H9 (cell line): ENCODE measurements around the gene PEX10. TPM values are rescaled to one million over a fixed set of nuclear protein-coding genes. Genes with fewer than 3 reads are reported as not detected.

ENCODE experiments used
- DNase-seq: peaks from one replicate; pipeline ENCODE4 v3.0.0-alpha.2; 2017
- H2AFZ ChIP-seq: one replicate; pipeline ENCODE4 v1.6.1; 2013; ENCODE audit warnings: mild to moderate bottlenecking, low read length, control low read depth, moderate library complexity
- H2AK5ac ChIP-seq: 2 replicates; pipeline ENCODE4 v1.6.1; 2013; ENCODE audit warnings: low read length, control low read depth, mixed read lengths; ENCODE audit not compliant: insufficient read length
- H2BK120ac ChIP-seq: one replicate; pipeline ENCODE4 v1.6.1; 2013; ENCODE audit warnings: low read depth, mild to moderate bottlenecking, low read length, control low read depth, inconsistent platforms; ENCODE audit not compliant: poor library complexity, severe bottlenecking
- H2BK12ac ChIP-seq: 2 replicates; pipeline ENCODE4 v1.6.1; 2013; ENCODE audit warnings: low read length, control low read depth, mixed read lengths, low read depth; ENCODE audit not compliant: insufficient read length
- H2BK15ac ChIP-seq: 2 replicates; pipeline ENCODE4 v1.6.1; 2013; ENCODE audit warnings: low read depth, low read length, control low read depth
- H2BK20ac ChIP-seq: one replicate; pipeline ENCODE4 v1.6.1; 2013; ENCODE audit warnings: low read depth, mild to moderate bottlenecking, low read length, control low read depth, inconsistent platforms; ENCODE audit not compliant: poor library complexity, severe bottlenecking
- H2BK5ac ChIP-seq: 2 replicates; pipeline ENCODE4 v1.6.1; 2013; ENCODE audit warnings: low read length, control low read depth, mixed read lengths; ENCODE audit not compliant: insufficient read length
- H3K14ac ChIP-seq: 2 replicates; pipeline ENCODE4 v1.6.1; 2013; ENCODE audit warnings: low read length, control low read depth; ENCODE audit not compliant: insufficient read depth
- H3K18ac ChIP-seq: 2 replicates; pipeline ENCODE4 v1.6.1; 2013; ENCODE audit warnings: low read depth, mild to moderate bottlenecking, mixed read lengths, low read length, control low read depth; ENCODE audit not compliant: insufficient read length
- H3K23ac ChIP-seq: 2 replicates; pipeline ENCODE4 v1.6.1; 2013; ENCODE audit warnings: low read length, control low read depth, mixed read lengths, low read depth; ENCODE audit not compliant: insufficient read length
- H3K23me2 ChIP-seq: 2 replicates; pipeline ENCODE4 v1.6.1; 2013; ENCODE audit warnings: low read depth, mild to moderate bottlenecking, mixed read lengths, low read length, control low read depth; ENCODE audit not compliant: insufficient read length, poor library complexity, severe bottlenecking
- H3K27ac ChIP-seq: 2 replicates; pipeline ENCODE4 v1.5.1; 2013; ENCODE audit warnings: low read length, control low read depth, mixed read lengths, low read depth; ENCODE audit not compliant: insufficient read length
- H3K27me3 ChIP-seq: 2 replicates; pipeline ENCODE4 v1.6.1; 2013; ENCODE audit warnings: low read length, control low read depth, inconsistent platforms; ENCODE audit not compliant: insufficient read depth
- H3K4ac ChIP-seq: 2 replicates; pipeline ENCODE4 v1.6.1; 2013; ENCODE audit warnings: low read depth, mild to moderate bottlenecking, control low read depth, inconsistent platforms, low read length, moderate library complexity
- H3K4me1 ChIP-seq: 2 replicates; pipeline ENCODE4 v1.6.1; 2013; ENCODE audit warnings: low read length, control low read depth, inconsistent platforms; ENCODE audit not compliant: insufficient read depth
- H3K4me2 ChIP-seq: 2 replicates; pipeline ENCODE4 v1.6.1; 2013; ENCODE audit warnings: low read length, control low read depth, mixed read lengths; ENCODE audit not compliant: insufficient read length, insufficient read depth
- H3K56ac ChIP-seq: 2 replicates; pipeline ENCODE4 v1.6.1; 2013; ENCODE audit warnings: low read depth, mild to moderate bottlenecking, mixed read lengths, low read length, control low read depth; ENCODE audit not compliant: insufficient read length
- H3K79me1 ChIP-seq: 2 replicates; pipeline ENCODE4 v1.6.1; 2013; ENCODE audit warnings: low read depth, mild to moderate bottlenecking, moderate library complexity, low read length, control low read depth, inconsistent platforms; ENCODE audit not compliant: insufficient read depth, poor library complexity, severe bottlenecking
- H3K79me2 ChIP-seq: 2 replicates; pipeline ENCODE4 v1.6.1; 2013; ENCODE audit warnings: low read length, control low read depth, inconsistent platforms; ENCODE audit not compliant: insufficient read depth
- H3K9ac ChIP-seq: 2 replicates; pipeline ENCODE4 v1.6.1; 2013; ENCODE audit warnings: low read length, control low read depth, mixed read lengths; ENCODE audit not compliant: insufficient read length; ENCODE audit errors: extremely low read depth
- H3K9me3 ChIP-seq: one replicate; pipeline ENCODE4 v1.6.1; 2013; ENCODE audit warnings: low read depth, low read length, inconsistent platforms; ENCODE audit not compliant: control insufficient read depth
- H3T11ph ChIP-seq: one replicate; pipeline ENCODE4 v1.6.1; 2013; ENCODE audit warnings: mild to moderate bottlenecking, low read length, control low read depth, inconsistent platforms
- H4K20me1 ChIP-seq: one replicate; pipeline ENCODE4 v1.6.1; 2013; ENCODE audit not compliant: control insufficient read depth, insufficient read length, insufficient read depth
- H4K5ac ChIP-seq: 2 replicates; pipeline ENCODE4 v1.6.1; 2013; ENCODE audit warnings: low read depth, mild to moderate bottlenecking, mixed read lengths, low read length, control low read depth; ENCODE audit not compliant: insufficient read length
- H4K8ac ChIP-seq: replicated peaks from 2 replicates; pipeline ENCODE4 v1.6.1; 2013; ENCODE audit warnings: low read length, control low read depth, mixed read lengths, low read depth; ENCODE audit not compliant: insufficient read length
- H4K91ac ChIP-seq: 2 replicates; pipeline ENCODE4 v1.6.1; 2013; ENCODE audit warnings: low read depth, mild to moderate bottlenecking, moderate library complexity, mixed read lengths, low read length, control low read depth; ENCODE audit not compliant: insufficient read length
- H3K27ac Mint-ChIP-seq, 3 experiments: 2 replicates in 2 of 3; 3 replicates in 1 of 3; pipeline ENCODE4 v1.8.0; 2020 to 2021; ENCODE audit warnings: mixed read lengths in 3 of 3, mild to moderate bottlenecking in 1 of 3, moderate library complexity in 1 of 3
- H3K27me3 Mint-ChIP-seq: 2 replicates; pipeline ENCODE4 v1.8.0; 2021; ENCODE audit warnings: low read depth, mild to moderate bottlenecking, moderate library complexity, mixed read lengths
- H3K36me3 Mint-ChIP-seq, 3 experiments: 2 replicates in 2 of 3; 3 replicates in 1 of 3; pipeline ENCODE4 v1.8.0; 2020 to 2021; ENCODE audit warnings: low read depth in 3 of 3, mixed read lengths in 3 of 3; ENCODE audit not compliant: insufficient read depth in 1 of 3
- H3K4me1 Mint-ChIP-seq, 2 experiments: 2 replicates each; pipeline ENCODE4 v1.8.0; 2020; ENCODE audit warnings: mixed read lengths in 2 of 2
- H3K4me3 Mint-ChIP-seq, 2 experiments: 2 replicates in 1 of 2; 3 replicates in 1 of 2; pipeline ENCODE4 v1.8.0; 2020 to 2021; ENCODE audit warnings: mild to moderate bottlenecking in 2 of 2, mixed read lengths in 2 of 2, moderate library complexity in 1 of 2
- H3K9me3 Mint-ChIP-seq, 2 experiments: 2 replicates in 1 of 2; 3 replicates in 1 of 2; pipeline ENCODE4 v1.8.0; 2020; ENCODE audit warnings: mild to moderate bottlenecking in 2 of 2, mixed read lengths in 2 of 2, moderate library complexity in 1 of 2
- CTCF ChIP-seq: fragments of 200-600 bp; sonication (generic); conservative IDR thresholded peaks from 3 replicates; pipeline ENCODE4 v1.8.0; 2021; ENCODE audit warnings: antibody characterized with exemption, mild to moderate bottlenecking
- WGBS: extraction: QIAGEN DNeasy Blood & Tissue Kit; methylation state at CpG from one replicate; pipeline ENCODE4 v1.1.7; 2013; ENCODE audit warnings: missing lambda C conversion rate, low lambda C conversion rate, mixed read lengths; ENCODE audit not compliant: insufficient read length; ENCODE audit errors: extremely low coverage; 5-methylcytosine and 5-hydroxymethylcytosine counted together
- total RNA-seq: library from RNA; stranded (reverse); gene quantifications from 2 replicates; pipeline ENCODE4 v1.2.1, GENCODE V29; 2021

PEX10 gene
- total RNA-seq, 1 experiment from 2014 or later = 34.4 TPM

GRCh38 chr1:2431518-2431917 lies 19.2 kb upstream of the PEX10 start:
- Histone ChIP-seq H3K9me3 (no peaks in the 10 kb centered on the region), H3K14ac (peak overlapping the region; percentile 37; the same call in 1 of the 2 replicates), H3K27me3 (no peaks in the 10 kb centered on the region), H2AK5ac (no peak overlapping the region), H2BK5ac (no peak overlapping the region), H3K23me2 (no peaks in the 10 kb centered on the region), H3K4me2 (no peak overlapping the region), H3K27ac (no peak overlapping the region), H3K23ac (no peak overlapping the region), H3K4me1 (no peaks in the 10 kb centered on the region), H3K79me2 (no peaks in the 10 kb centered on the region), H3K79me1 (no peaks in the 10 kb centered on the region), H3T11ph (no peak overlapping the region), H2BK12ac (no peak overlapping the region), H4K5ac (no peak overlapping the region), H2BK120ac (no peak overlapping the region), H2BK20ac (no peak overlapping the region), H4K91ac (no peak overlapping the region), H2BK15ac (no peak overlapping the region), H4K8ac (no peak overlapping the region), H4K20me1 (no peaks in the 10 kb centered on the region), H2AFZ (no peak overlapping the region), H3K56ac (no peak overlapping the region), H3K4ac (no peak overlapping the region), H3K9ac (no peak overlapping the region), H3K18ac (no peak overlapping the region)
- no peak for TF ChIP-seq CTCF
- H3K27ac Mint-ChIP-seq = no peak overlapping the region
- H3K4me3 Mint-ChIP-seq = no peak overlapping the region
- DNase-seq = no peak
- 0 out of 4 replicates have a peak, but pooled peaks cover 0 to 4% of the 10 kb centered on the region in 2 experiments for H3K4me1 Mint-ChIP-seq
- no peaks in the 10 kb centered on the region; a peak in 1 of 7 replicates for H3K36me3 Mint-ChIP-seq
- H3K9me3 Mint-ChIP-seq = peaks cover 9 to 15% of the 10 kb centered on the region in 2 experiments
- no CpG with 5 or more reads among the region's 10 CpGs for WGBS
- peaks cover 27% of the 10 kb centered on the region for H3K27me3 Mint-ChIP-seq
